K562 (cell line): ENCODE data around the gene CFAP54. TPM values are rescaled to one million over a fixed set of nuclear protein-coding genes. Genes with fewer than 3 reads are reported as not detected.

Experiments
- CBX2 ChIP-seq: fragments of 200-600 bp; sonication (generic); IDR thresholded peaks from one replicate; pipeline ENCODE4 v1.6.1; 2012; ENCODE audit warnings: mild to moderate bottlenecking, low read length, inconsistent platforms; ENCODE audit not compliant: insufficient read depth, poor library complexity, severe bottlenecking
- CTCF ChIP-seq, 3 experiments: IDR thresholded peaks in 2 of 3; conservative IDR thresholded peaks in 1 of 3; 2 replicates each; pipeline ENCODE4 v1.5.1; 2011 to 2012; ENCODE audit warnings: low read length in 3 of 3, mild to moderate bottlenecking in 3 of 3, control low read depth in 2 of 3, improper control_type of control experiment in 1 of 3, inconsistent platforms in 1 of 3, low read depth in 1 of 3, mixed read lengths in 1 of 3, moderate library complexity in 1 of 3; ENCODE audit not compliant: insufficient read depth in 2 of 3
- E2F6 ChIP-seq, 2 experiments: IDR thresholded peaks; 2 replicates each; pipeline ENCODE4 v1.6.1; 2011; ENCODE audit warnings: borderline replicate concordance in 1 of 2, control low read depth in 1 of 2, low read depth in 1 of 2, low read length in 1 of 2, mild to moderate bottlenecking in 1 of 2, mixed read lengths in 1 of 2, moderate library complexity in 1 of 2; ENCODE audit not compliant: insufficient read depth in 1 of 2, insufficient read length in 1 of 2, poor library complexity in 1 of 2, severe bottlenecking in 1 of 2; ENCODE audit errors: extremely low read depth in 1 of 2
- FOXJ3 ChIP-seq: sonication (generic); formaldehyde crosslinking; IDR thresholded peaks from 2 replicates; pipeline ENCODE4 v1.4.0; 2020; ENCODE audit warnings: mild to moderate bottlenecking, missing genetic modification reagents
- HNRNPL ChIP-seq: fragments of 200-400 bp; formaldehyde crosslinking; IDR thresholded peaks from 2 replicates; pipeline ENCODE4 v1.6.1; 2017; ENCODE audit warnings: low read depth, mild to moderate bottlenecking, low read length
- ID3 ChIP-seq, 2 experiments: fragments of 250-450 bp in 1 of 2; fragments of 450-650 bp in 1 of 2; sonication (Bioruptor Pico) in 1 of 2; IDR thresholded peaks; 2 replicates each; pipeline versions ENCODE4 v1.6.1 to v1.8.0; 2016 to 2021; ENCODE audit warnings: mild to moderate bottlenecking in 2 of 2, moderate library complexity in 2 of 2, missing compliant biosample characterization in 1 of 2, missing genetic modification characterization in 1 of 2
- SMARCA5 ChIP-seq: fragments of 450-650 bp; IDR thresholded peaks from 2 replicates; pipeline ENCODE4 v1.6.1; 2016
- TFAM ChIP-seq: fragments of 250-450 bp; sonication (Bioruptor Pico); conservative IDR thresholded peaks from 2 replicates; pipeline ENCODE4 v1.5.0; 2021; ENCODE audit warnings: mild to moderate bottlenecking, moderate library complexity
- XRCC5 ChIP-seq: fragments of 200-400 bp; formaldehyde crosslinking; IDR thresholded peaks from 2 replicates; pipeline ENCODE4 v1.6.1; 2017; ENCODE audit warnings: low read depth, mild to moderate bottlenecking, low read length
- ZBTB40 ChIP-seq, 2 experiments: fragments of 450-650 bp in 1 of 2; sonication (generic) in 1 of 2; formaldehyde crosslinking in 1 of 2; IDR thresholded peaks; 2 replicates each; pipeline versions ENCODE4 v1.7.1 to v1.9.0; 2016 to 2022; ENCODE audit warnings: inconsistent platforms in 1 of 2, mild to moderate bottlenecking in 1 of 2, missing genetic modification reagents in 1 of 2
- polyA plus RNA-seq, 8 experiments: library from polyadenylated mRNA; depleted of rRNA in 4 of 8; stranded (reverse) in 5 of 8; unstranded in 3 of 8; fragments of >200 nt; fragmentation: Nextera tagmentation in 2 of 8; fragmentation: Illumina TruSeq in 1 of 8; extraction: Ambion mirVana in 2 of 8; extraction: Trizol in 1 of 8; gene quantifications; 2 replicates each; pipeline versions ENCODE4 v1.2.1 to v1.2.3, GENCODE V29; 2011 to 2014; ENCODE audit warnings: inconsistent platforms in 1 of 8, missing spikeins in 1 of 8
- total RNA-seq, 7 experiments: library from RNA; depleted of rRNA in 6 of 7; stranded (reverse); fragments of >200 nt in 6 of 7; fragmentation: Illumina TruSeq in 2 of 7; extraction: Trizol in 2 of 7; gene quantifications; 2 replicates each; pipeline versions ENCODE4 v1.2.1 to v1.2.3, GENCODE V29; 2011 to 2021; ENCODE audit warnings: low replicate concordance in 1 of 7

The CFAP54 gene
- total and polyA plus RNA-seq, 9 of the 15 experiments (the other 6 are each of a cell fraction or from before 2014, with no cell fraction given): 0.03 to 0.23 (median 0.10) TPM; not detected in 3

- TF ChIP-seq ZBTB40 (IDR thresholded peaks at IDR 0.05) (peak; percentile 66), ZBTB40 (CRISPR knock-in tag; IDR thresholded peaks at IDR 0.05) (no peak), HNRNPL (no peak), FOXJ3 (CRISPR knock-in tag) (peak; percentile 95), SMARCA5 (no peak), TFAM (no peak), XRCC5 (peak; percentile 90; the same call in 1 of the 2 replicates), E2F6 (IDR thresholded peaks at IDR 0.05; ENCODE audit: borderline replicate concordance in 1 of 2, extremely low read depth in 1 of 2, insufficient read depth in 1 of 2, insufficient read length in 1 of 2, low read depth in 1 of 2, low read length in 1 of 2, poor library complexity in 1 of 2, severe bottlenecking in 1 of 2) (peak; percentile 30 to 57), ID3 (CRISPR knock-in tag; IDR thresholded peaks at IDR 0.05) (no peak), ID3 (tag; IDR thresholded peaks at IDR 0.05) (no peak), CTCF (IDR thresholded peaks at IDR 0.05 in 2 of 3, conservative IDR thresholded peaks at IDR 0.05 in 1 of 3; ENCODE audit: insufficient read depth in 2 of 3, low read depth in 1 of 3, low read length in 3 of 3) (peak; percentile 89 to 94 (median 92)), CBX2 (no peak)
These were observed at the start of gene CFAP54 (continued) for GRCh38 chr12:96489392-96490056.
